ENCODE measurements around the gene NFKBIZ. TPM values are rescaled to one million over a fixed set of nuclear protein-coding genes. Genes with fewer than 3 reads are reported as not detected.

NFKBIZ gene, protein sequence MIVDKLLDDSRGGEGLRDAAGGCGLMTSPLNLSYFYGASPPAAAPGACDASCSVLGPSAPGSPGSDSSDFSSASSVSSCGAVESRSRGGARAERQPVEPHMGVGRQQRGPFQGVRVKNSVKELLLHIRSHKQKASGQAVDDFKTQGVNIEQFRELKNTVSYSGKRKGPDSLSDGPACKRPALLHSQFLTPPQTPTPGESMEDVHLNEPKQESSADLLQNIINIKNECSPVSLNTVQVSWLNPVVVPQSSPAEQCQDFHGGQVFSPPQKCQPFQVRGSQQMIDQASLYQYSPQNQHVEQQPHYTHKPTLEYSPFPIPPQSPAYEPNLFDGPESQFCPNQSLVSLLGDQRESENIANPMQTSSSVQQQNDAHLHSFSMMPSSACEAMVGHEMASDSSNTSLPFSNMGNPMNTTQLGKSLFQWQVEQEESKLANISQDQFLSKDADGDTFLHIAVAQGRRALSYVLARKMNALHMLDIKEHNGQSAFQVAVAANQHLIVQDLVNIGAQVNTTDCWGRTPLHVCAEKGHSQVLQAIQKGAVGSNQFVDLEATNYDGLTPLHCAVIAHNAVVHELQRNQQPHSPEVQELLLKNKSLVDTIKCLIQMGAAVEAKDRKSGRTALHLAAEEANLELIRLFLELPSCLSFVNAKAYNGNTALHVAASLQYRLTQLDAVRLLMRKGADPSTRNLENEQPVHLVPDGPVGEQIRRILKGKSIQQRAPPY
- total RNA-seq (2014; rRNA removed; shearing (Covaris generic)) = 10.4 and 25.4 TPM in 2 replicates

GRCh38 chr3:101848754-101849713, at the start of gene NFKBIZ:
TSS of gene NFKBIZ (plus strand) at chr3:101849514. CDS start at chr3:101849629, 115 bp downstream.
- Histone ChIP-seq H3K4me1 (replicated peaks) (peaks cover 36% of the 10 kb centered on the region), H3K36me3 (peaks cover 48% of the 10 kb centered on the region), H3K4me3 (peak within 1 kb of the TSS; percentile 95), H3K27ac (peak within 1 kb of the TSS; percentile 94), H3K27me3 (replicated peaks) (no peaks in the 10 kb centered on the region), H3K9me3 (replicated peaks) (0 out of 2 replicates have a peak, but pooled peaks cover 2% of the 10 kb centered on the region)
- DNase-seq (ENCODE audit: low read depth in 1 of 2, low spot score in 2 of 2) = peak; percentile 82 to 96

DNA sequence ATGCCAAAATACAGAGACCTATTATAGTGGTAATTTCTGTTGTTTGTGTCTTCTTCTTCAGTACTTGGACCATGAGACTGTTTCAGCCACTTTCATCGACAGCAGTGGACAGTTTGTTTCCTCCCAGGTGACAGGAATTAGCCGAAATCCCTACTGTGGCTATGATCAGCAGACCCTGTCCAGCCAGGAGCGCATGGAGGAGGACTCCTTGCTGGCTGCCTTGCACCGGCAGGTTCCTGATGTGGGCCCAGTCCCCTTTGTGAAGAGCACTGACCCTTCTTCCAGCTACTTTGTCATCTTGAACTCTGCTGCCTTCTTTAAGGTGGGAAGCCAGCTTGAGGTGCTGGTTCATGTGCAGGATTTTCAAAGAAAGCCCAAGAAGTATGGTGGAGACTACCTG, 48.1 kb upstream of the NFKBIZ start:
- no peaks in the 10 kb centered on the region for H3K9me3 ChIP-seq (replicated peaks)
- DNase-seq (ENCODE audit: low read depth in 1 of 2, low spot score in 2 of 2) = no peak
- H3K4me3 ChIP-seq = no peak overlapping the region
- no peaks in the 10 kb centered on the region for H3K27me3 ChIP-seq (replicated peaks)
- H3K4me1 ChIP-seq (replicated peaks) = no peaks in the 10 kb centered on the region
- H3K36me3 ChIP-seq = peaks cover 14% of the 10 kb centered on the region
- H3K27ac ChIP-seq = no peak overlapping the region

GRCh38 chr3:101802179-101802578, 47.1 kb upstream of the NFKBIZ start:
- H3K36me3 ChIP-seq = peaks cover 14% of the 10 kb centered on the region
- H3K4me3 ChIP-seq = no peak overlapping the region
- H3K27me3 ChIP-seq (replicated peaks) = no peaks in the 10 kb centered on the region
- H3K27ac ChIP-seq = no peak overlapping the region
- DNase-seq (ENCODE audit: low read depth in 1 of 2, low spot score in 2 of 2) = no peak
- H3K9me3 ChIP-seq (replicated peaks) = no peaks in the 10 kb centered on the region
- H3K4me1 ChIP-seq (replicated peaks) = no peaks in the 10 kb centered on the region

- Histone ChIP-seq H3K27me3 (replicated peaks) (no peaks in the 10 kb centered on the region), H3K4me1 (replicated peaks) (no peaks in the 10 kb centered on the region), H3K36me3 (peaks cover 14% of the 10 kb centered on the region), H3K4me3 (no peak overlapping the region), H3K27ac (no peak overlapping the region), H3K9me3 (replicated peaks) (no peaks in the 10 kb centered on the region)
- peak; percentile 32 to 45 for DNase-seq (ENCODE audit: low read depth in 1 of 2, low spot score in 2 of 2)
Measured at GRCh38 chr3:101803173-101803782, 46.0 kb upstream of the NFKBIZ start.

GRCh38 chr3:101803939-101804338, 45.4 kb upstream of the NFKBIZ start:
- H3K4me1 ChIP-seq (replicated peaks) = no peaks in the 10 kb centered on the region
- H3K4me3 ChIP-seq = no peak overlapping the region
- H3K36me3 ChIP-seq = peaks cover 14% of the 10 kb centered on the region
- H3K27ac ChIP-seq = no peak overlapping the region
- H3K9me3 ChIP-seq (replicated peaks) = no peaks in the 10 kb centered on the region
- H3K27me3 ChIP-seq (replicated peaks) = no peaks in the 10 kb centered on the region
- DNase-seq (ENCODE audit: low read depth in 1 of 2, low spot score in 2 of 2) = no peak

DNA sequence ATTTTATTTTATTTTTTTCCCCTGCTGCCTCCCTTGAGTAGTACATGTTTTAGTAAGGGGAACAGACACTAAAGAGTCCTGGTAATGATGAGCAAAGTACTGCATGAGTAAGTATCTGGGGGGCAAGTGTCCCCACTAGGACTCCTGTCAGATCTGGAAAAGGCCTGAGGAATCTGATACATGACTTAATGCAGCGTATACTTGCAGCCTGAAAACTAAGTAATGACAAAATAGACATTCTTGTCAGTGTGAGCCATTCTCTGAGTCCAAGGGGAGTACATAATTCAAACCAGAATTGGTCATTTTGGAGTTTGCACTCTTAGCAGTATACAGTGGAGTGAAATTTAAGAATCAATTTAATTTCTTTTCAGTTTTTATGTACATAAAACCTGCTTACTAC, 42.8 kb upstream of the NFKBIZ start:
- Histone ChIP-seq H3K36me3 (peaks cover 13% of the 10 kb centered on the region), H3K27me3 (replicated peaks) (no peaks in the 10 kb centered on the region), H3K9me3 (replicated peaks) (no peaks in the 10 kb centered on the region; the same call in 1 of the 2 replicates), H3K27ac (no peak overlapping the region), H3K4me1 (replicated peaks) (peaks cover 14% of the 10 kb centered on the region), H3K4me3 (no peak overlapping the region)
- no peak for DNase-seq (ENCODE audit: low read depth in 1 of 2, low spot score in 2 of 2)

DNA sequence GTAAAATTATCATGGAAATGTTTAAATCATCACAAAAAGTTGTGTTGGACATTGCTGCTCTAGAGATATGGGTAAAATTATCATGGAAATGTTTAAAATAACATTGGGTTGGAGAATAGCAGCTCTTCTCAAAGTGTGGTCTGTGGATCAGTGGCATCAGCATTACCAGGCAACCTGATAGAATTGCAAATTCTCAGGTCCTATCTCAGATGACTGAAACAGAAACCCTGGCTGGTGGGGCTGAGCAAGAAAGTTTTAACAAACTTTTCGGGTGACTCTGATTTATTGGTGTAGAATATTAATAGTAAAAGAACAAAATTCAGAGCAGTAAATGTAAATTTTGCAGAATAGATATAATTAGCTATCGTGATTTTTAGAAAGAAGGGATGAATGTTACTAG, 41.4 kb upstream of the NFKBIZ start:
- no peak for DNase-seq (ENCODE audit: low read depth in 1 of 2, low spot score in 2 of 2)
- peaks cover 7% of the 10 kb centered on the region for H3K36me3 ChIP-seq
- no peak overlapping the region for H3K4me3 ChIP-seq
- peaks cover 14% of the 10 kb centered on the region for H3K4me1 ChIP-seq (replicated peaks)
- H3K27ac ChIP-seq = no peak overlapping the region
- H3K9me3 ChIP-seq (replicated peaks) = no peaks in the 10 kb centered on the region; the same call in 1 of the 2 replicates
- H3K27me3 ChIP-seq (replicated peaks) = no peaks in the 10 kb centered on the region

DNA sequence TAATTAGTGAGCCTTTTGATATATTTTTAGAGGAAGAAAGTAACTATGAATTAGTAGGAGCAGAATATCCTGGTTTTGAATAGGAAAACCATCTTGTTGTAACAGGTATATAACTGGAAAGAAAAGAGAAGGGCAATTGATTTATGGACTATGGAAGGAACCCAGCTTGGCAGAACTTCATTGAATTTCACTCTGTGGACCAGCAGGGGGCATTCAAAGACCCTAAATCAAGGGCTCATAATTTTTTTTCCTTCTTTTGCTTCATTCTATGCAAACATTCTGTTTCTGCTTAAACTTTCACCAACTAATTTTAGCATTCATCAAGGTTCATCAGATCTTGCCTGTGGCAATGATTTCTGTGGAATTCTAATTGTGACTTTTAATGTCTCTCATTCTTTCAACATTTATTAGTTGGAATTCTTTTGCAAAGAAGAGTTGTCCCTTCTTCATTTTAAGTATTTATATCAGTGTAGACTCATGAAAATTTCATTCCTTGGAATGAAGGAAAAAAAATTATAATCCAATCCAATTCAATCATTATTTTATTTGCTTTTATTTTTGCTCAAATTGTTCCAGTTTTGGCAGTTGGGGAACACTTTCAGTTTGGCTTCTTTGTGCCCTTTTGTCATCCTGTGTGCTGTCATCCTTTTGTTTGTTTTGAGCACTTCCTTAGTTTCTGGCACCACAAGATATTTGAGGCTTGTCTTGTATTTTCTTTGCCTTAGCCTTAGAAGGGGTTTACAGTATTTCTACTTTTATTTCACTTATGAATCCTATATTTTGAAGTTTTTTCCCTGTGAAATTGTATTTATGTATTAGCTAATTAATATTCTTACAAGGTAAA, 39.9 kb upstream of the NFKBIZ start:
- peak overlapping the region; percentile 77 for H3K27ac ChIP-seq
- H3K27me3 ChIP-seq (replicated peaks) = no peaks in the 10 kb centered on the region
- H3K9me3 ChIP-seq (replicated peaks) = no peaks in the 10 kb centered on the region; the same call in 1 of the 2 replicates
- peak in 1 of 2 experiments; percentile 45 for DNase-seq (ENCODE audit: low read depth in 1 of 2, low spot score in 2 of 2)
- H3K4me3 ChIP-seq = no peak overlapping the region
- H3K36me3 ChIP-seq = no peaks in the 10 kb centered on the region; the same call in none of the 2 replicates
- peaks cover 14% of the 10 kb centered on the region for H3K4me1 ChIP-seq (replicated peaks)

DNA sequence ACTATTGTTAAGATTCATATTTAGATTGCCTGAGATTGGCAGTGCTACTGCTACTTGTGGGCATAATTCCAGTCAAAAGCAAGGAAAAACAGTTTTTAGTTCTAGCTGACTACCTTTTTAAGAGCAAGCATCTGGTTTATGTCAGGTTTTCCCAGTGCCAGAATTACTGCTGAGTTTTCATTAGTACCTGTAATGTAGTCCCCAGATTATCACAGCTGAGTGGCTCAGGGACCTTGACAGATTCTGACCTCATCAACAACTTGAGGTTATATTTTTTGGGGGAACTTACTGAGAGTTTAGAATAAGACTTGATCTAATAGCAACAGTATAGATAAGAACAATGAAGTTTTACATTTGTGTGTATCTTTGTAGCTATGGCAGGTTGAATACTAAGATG, 39.3 kb upstream of the NFKBIZ start:
- no peak for DNase-seq (ENCODE audit: low read depth in 1 of 2, low spot score in 2 of 2)
- peaks cover 14% of the 10 kb centered on the region for H3K4me1 ChIP-seq (replicated peaks)
- H3K36me3 ChIP-seq = peaks cover 2% of the 10 kb centered on the region
- H3K27me3 ChIP-seq (replicated peaks) = no peaks in the 10 kb centered on the region
- H3K27ac ChIP-seq = peak overlapping the region; percentile 77
- no peak overlapping the region for H3K4me3 ChIP-seq
- no peaks in the 10 kb centered on the region; the same call in 1 of the 2 replicates for H3K9me3 ChIP-seq (replicated peaks)

- Histone ChIP-seq H3K36me3 (peaks cover 6% of the 10 kb centered on the region), H3K27me3 (replicated peaks) (no peaks in the 10 kb centered on the region), H3K9me3 (replicated peaks) (no peaks in the 10 kb centered on the region; the same call in 1 of the 2 replicates), H3K4me1 (replicated peaks) (peaks cover 14% of the 10 kb centered on the region), H3K27ac (no peak overlapping the region), H3K4me3 (no peak overlapping the region)
- DNase-seq (ENCODE audit: low read depth in 1 of 2, low spot score in 2 of 2) = no peak
Measured at GRCh38 chr3:101811875-101812274, 37.4 kb upstream of the NFKBIZ start.

DNA sequence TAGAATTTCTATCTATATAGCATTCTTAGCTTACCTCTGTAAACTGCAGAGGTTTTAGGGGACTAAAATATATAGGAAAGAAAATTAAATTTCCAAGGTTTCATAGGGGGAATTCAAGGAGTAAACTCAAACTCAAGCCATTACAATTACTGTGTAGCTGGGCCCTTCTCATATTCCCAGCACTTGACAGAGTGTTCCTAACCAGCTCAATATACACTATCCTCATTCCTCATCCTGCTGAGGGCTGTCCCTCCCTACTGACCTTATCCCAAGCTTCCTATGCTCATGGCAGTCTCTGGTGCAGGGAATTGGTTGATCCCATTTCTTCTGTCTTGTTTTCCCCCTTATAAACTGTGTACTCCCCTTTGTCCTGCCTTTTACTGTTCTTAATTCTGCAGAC, 36.4 kb upstream of the NFKBIZ start:
- Histone ChIP-seq H3K4me3 (no peak overlapping the region), H3K27me3 (replicated peaks) (no peaks in the 10 kb centered on the region), H3K36me3 (peaks cover 13% of the 10 kb centered on the region)

GRCh38 chr3:101813817-101814440, 35.4 kb upstream of the NFKBIZ start:
- H3K27ac ChIP-seq = no peak overlapping the region

More for the DNA sequence above, 36.4 kb upstream of the NFKBIZ start:
- no peaks in the 10 kb centered on the region; the same call in 1 of the 2 replicates for H3K9me3 ChIP-seq (replicated peaks)
- no peak for DNase-seq (ENCODE audit: low read depth in 1 of 2, low spot score in 2 of 2)
- H3K27ac ChIP-seq = no peak overlapping the region
- peaks cover 14% of the 10 kb centered on the region for H3K4me1 ChIP-seq (replicated peaks)

More at GRCh38 chr3:101813817-101814440, 35.4 kb upstream of the NFKBIZ start:
- H3K4me3 ChIP-seq = no peak overlapping the region
- peak in 1 of 2 experiments; percentile 23 for DNase-seq (ENCODE audit: low read depth in 1 of 2, low spot score in 2 of 2)
- no peaks in the 10 kb centered on the region for H3K27me3 ChIP-seq (replicated peaks)
- H3K4me1 ChIP-seq (replicated peaks) = peaks cover 14% of the 10 kb centered on the region
- H3K9me3 ChIP-seq (replicated peaks) = no peaks in the 10 kb centered on the region; the same call in 1 of the 2 replicates
- peaks cover 18% of the 10 kb centered on the region for H3K36me3 ChIP-seq
